Thyroid gland (tissue), 4 donors: Measurements from ENCODE around the gene S100A7A.

Source experiments
- POLR2A ChIP-seq, 2 donors: fragments of 450-650 bp; IDR thresholded peaks; one replicate each; pipeline ENCODE4 v1.6.1; 2017; ENCODE audit warnings: antibody characterized with exemption in 2 of 2, mild to moderate bottlenecking in 2 of 2, moderate library complexity in 1 of 2
- TF ChIP-seq, protein P1 (sequence below), 6 experiments: fragments of 200-600 bp in 3 of 6; fragments of 450-650 bp in 3 of 6; sonication (generic) in 3 of 6; IDR thresholded peaks; one replicate each; pipeline ENCODE4 v1.5.1; 2016 to 2019; ENCODE audit warnings: antibody characterized with exemption in 6 of 6, mild to moderate bottlenecking in 2 of 6, inconsistent platforms in 1 of 6, moderate library complexity in 1 of 6

- TF ChIP-seq, protein P1, sequence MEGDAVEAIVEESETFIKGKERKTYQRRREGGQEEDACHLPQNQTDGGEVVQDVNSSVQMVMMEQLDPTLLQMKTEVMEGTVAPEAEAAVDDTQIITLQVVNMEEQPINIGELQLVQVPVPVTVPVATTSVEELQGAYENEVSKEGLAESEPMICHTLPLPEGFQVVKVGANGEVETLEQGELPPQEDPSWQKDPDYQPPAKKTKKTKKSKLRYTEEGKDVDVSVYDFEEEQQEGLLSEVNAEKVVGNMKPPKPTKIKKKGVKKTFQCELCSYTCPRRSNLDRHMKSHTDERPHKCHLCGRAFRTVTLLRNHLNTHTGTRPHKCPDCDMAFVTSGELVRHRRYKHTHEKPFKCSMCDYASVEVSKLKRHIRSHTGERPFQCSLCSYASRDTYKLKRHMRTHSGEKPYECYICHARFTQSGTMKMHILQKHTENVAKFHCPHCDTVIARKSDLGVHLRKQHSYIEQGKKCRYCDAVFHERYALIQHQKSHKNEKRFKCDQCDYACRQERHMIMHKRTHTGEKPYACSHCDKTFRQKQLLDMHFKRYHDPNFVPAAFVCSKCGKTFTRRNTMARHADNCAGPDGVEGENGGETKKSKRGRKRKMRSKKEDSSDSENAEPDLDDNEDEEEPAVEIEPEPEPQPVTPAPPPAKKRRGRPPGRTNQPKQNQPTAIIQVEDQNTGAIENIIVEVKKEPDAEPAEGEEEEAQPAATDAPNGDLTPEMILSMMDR (IDR thresholded peaks at IDR 0.05), result no peak
- no peak for TF ChIP-seq POLR2A (IDR thresholded peaks at IDR 0.05)
Observed at GRCh38 chr1:153400244-153400643, 16.1 kb upstream of the S100A7A start.
